Suprapubic skin (tissue), 4 donors: ENCODE results near the gene ZNF526.

Experiments used
- CTCF ChIP-seq, 2 donors: fragments of 200-600 bp in 1 of 2; fragments of 450-650 bp in 1 of 2; sonication (generic) in 1 of 2; IDR thresholded peaks; one replicate each; pipeline ENCODE4 v1.5.1; 2016 to 2019; ENCODE audit warnings: antibody characterized with exemption in 2 of 2, mild to moderate bottlenecking in 1 of 2, moderate library complexity in 1 of 2
- EP300 ChIP-seq: sonication (generic); formaldehyde crosslinking; IDR thresholded peaks from one replicate; pipeline ENCODE4 v1.6.1; 2017; ENCODE audit warnings: antibody characterized with exemption
- POLR2A ChIP-seq, 2 donors: fragments of 450-650 bp; IDR thresholded peaks; one replicate each; pipeline ENCODE4 v1.6.1; 2017; ENCODE audit warnings: antibody characterized with exemption in 2 of 2, mild to moderate bottlenecking in 2 of 2, moderate library complexity in 2 of 2
- POLR2AphosphoS5 ChIP-seq, 3 donors: sonication (generic); formaldehyde crosslinking; IDR thresholded peaks; one replicate each; pipeline ENCODE4 v1.6.1; 2017; ENCODE audit warnings: antibody characterized with exemption in 3 of 3

GRCh38 chr19:42261763-42262162, 41.7 kb downstream of the ZNF526 start:
- TF ChIP-seq CTCF (IDR thresholded peaks at IDR 0.05): no peak
- no peak for TF ChIP-seq POLR2A (IDR thresholded peaks at IDR 0.05)
- TF ChIP-seq POLR2AphosphoS5 (IDR thresholded peaks at IDR 0.05): no peak
- no peak for TF ChIP-seq EP300
